Endothelial cell (in vitro differentiated cells): ENCODE measurements around the gene RIPPLY1. TPM values are rescaled to one million over a fixed set of nuclear protein-coding genes. Genes with fewer than 3 reads are reported as not detected.

Experiments used
- DNase-seq: peaks from one replicate; pipeline ENCODE4 v3.0.0; 2021; ENCODE audit warnings: low spot score
- H3K27ac Mint-ChIP-seq: one replicate; pipeline ENCODE4 v1.8.0; 2021; ENCODE audit warnings: mixed read lengths, inconsistent platforms; ENCODE audit not compliant: unreplicated experiment
- H3K27me3 Mint-ChIP-seq: one replicate; pipeline ENCODE4 v1.8.0; 2021; ENCODE audit warnings: mild to moderate bottlenecking, moderate library complexity, mixed read lengths, inconsistent platforms; ENCODE audit not compliant: unreplicated experiment
- H3K36me3 Mint-ChIP-seq: one replicate; pipeline ENCODE4 v1.8.0; 2021; ENCODE audit warnings: mild to moderate bottlenecking, low read depth, mixed read lengths, inconsistent platforms; ENCODE audit not compliant: unreplicated experiment
- H3K4me1 Mint-ChIP-seq: one replicate; pipeline ENCODE4 v1.8.0; 2021; ENCODE audit warnings: mild to moderate bottlenecking, mixed read lengths, inconsistent platforms; ENCODE audit not compliant: unreplicated experiment
- H3K4me3 Mint-ChIP-seq: one replicate; pipeline ENCODE4 v1.8.0; 2021; ENCODE audit warnings: mild to moderate bottlenecking, mixed read lengths, inconsistent platforms; ENCODE audit not compliant: unreplicated experiment
- H3K9me3 Mint-ChIP-seq: one replicate; pipeline ENCODE4 v1.8.0; 2021; ENCODE audit warnings: mixed read lengths, inconsistent platforms; ENCODE audit not compliant: unreplicated experiment
- CTCF ChIP-seq: fragments of 200-600 bp; sonication (generic); IDR thresholded peaks from one replicate; pipeline ENCODE4 v1.5.0; 2021; ENCODE audit warnings: antibody characterized with exemption; ENCODE audit not compliant: unreplicated experiment
- total RNA-seq: library from RNA; stranded (reverse); fragmentation: NEBNext Ultra II Directional; extraction: Animal tissue kit (Norgen Biotek cat#: 25700); gene quantifications from one replicate; pipeline ENCODE4 v1.2.1, GENCODE V29; 2021; ENCODE audit not compliant: unreplicated experiment

Gene RIPPLY1
- total RNA-seq, 1 donor from 2014 or later: not detected

GRCh38 chrX:106936246-106936645 lies 33.1 kb upstream of the RIPPLY1 start:
- no peak for DNase-seq
- Mint-ChIP-seq H3K9me3 (no peaks in the 10 kb centered on the region), H3K4me3 (no peak overlapping the region), H3K4me1 (peaks cover 3% of the 10 kb centered on the region), H3K27me3 (no peaks in the 10 kb centered on the region), H3K27ac (no peak overlapping the region), H3K36me3 (no peaks in the 10 kb centered on the region)
- no peak for TF ChIP-seq CTCF

GRCh38 chrX:106935175-106935574 lies 32.0 kb upstream of the RIPPLY1 start:
- Mint-ChIP-seq H3K36me3 (no peaks in the 10 kb centered on the region), H3K27me3 (no peaks in the 10 kb centered on the region), H3K9me3 (no peaks in the 10 kb centered on the region), H3K4me3 (no peak overlapping the region), H3K4me1 (peaks cover 3% of the 10 kb centered on the region), H3K27ac (no peak overlapping the region)
- TF ChIP-seq CTCF: no peak
- no peak for DNase-seq

- TF ChIP-seq CTCF: no peak
- peaks cover 1% of the 10 kb centered on the region for H3K27me3 Mint-ChIP-seq
- no peaks in the 10 kb centered on the region for H3K36me3 Mint-ChIP-seq
- no peak overlapping the region for H3K4me3 Mint-ChIP-seq
- no peak for DNase-seq
- no peak overlapping the region for H3K27ac Mint-ChIP-seq
- peaks cover 3% of the 10 kb centered on the region for H3K4me1 Mint-ChIP-seq
- H3K9me3 Mint-ChIP-seq: no peaks in the 10 kb centered on the region
These were observed 30.4 kb upstream of the RIPPLY1 start for GRCh38 chrX:106933538-106933961.

- H3K27me3 Mint-ChIP-seq: peaks cover 2% of the 10 kb centered on the region
- no peak overlapping the region for H3K4me3 Mint-ChIP-seq
- no peak for DNase-seq
- peaks cover 3% of the 10 kb centered on the region for H3K4me1 Mint-ChIP-seq
- no peaks in the 10 kb centered on the region for H3K36me3 Mint-ChIP-seq
- no peak overlapping the region for H3K27ac Mint-ChIP-seq
- no peaks in the 10 kb centered on the region for H3K9me3 Mint-ChIP-seq
- no peak for TF ChIP-seq CTCF
These were observed 29.9 kb upstream of the RIPPLY1 start for GRCh38 chrX:106932960-106933537.

- DNase-seq: no peak
- Mint-ChIP-seq H3K27me3 (peaks cover 2% of the 10 kb centered on the region), H3K9me3 (no peaks in the 10 kb centered on the region), H3K4me3 (no peak overlapping the region), H3K36me3 (no peaks in the 10 kb centered on the region), H3K27ac (no peak overlapping the region), H3K4me1 (peaks cover 3% of the 10 kb centered on the region)
- no peak for TF ChIP-seq CTCF
These were observed 29.4 kb upstream of the RIPPLY1 start for GRCh38 chrX:106932492-106932923.
